Activated gamma-delta T cell treated with anti-CD3 and anti-CD28 coated beads, Interleukin-2, amount 50 U/mL, for 16 hours (primary cell): ENCODE data around the gene MCCD1.
A peak's percentile ranks its signal among the peaks of the same experiment; 100 is the strongest.

Experiments used
- DNase-seq: peaks from one replicate; pipeline ENCODE4 v3.0.0-alpha.2; 2020; ENCODE audit warnings: low read depth

MCCD1 gene

GRCh38 chr6:31543639-31544038 lies 14.9 kb downstream of the MCCD1 start:
- DNase-seq = no peak

GRCh38 chr6:31544676-31545075 lies 15.9 kb downstream of the MCCD1 start:
- no peak for DNase-seq

- no peak for DNase-seq
Observed at GRCh38 chr6:31545291-31545690, 16.5 kb downstream of the MCCD1 start.

- peak; percentile 72 for DNase-seq
Observed at GRCh38 chr6:31546339-31546957, 17.7 kb downstream of the MCCD1 start, which contains the start of gene ATP6V1G2. Gene ATP6V1G2, minus strand, starts transcription at chr6:31546608. Its CDS starts 49 bp downstream, at chr6:31546559.

GRCh38 chr6:31546958-31547726 lies 18.4 kb downstream of the MCCD1 start, which contains the start of gene NFKBIL1:
Gene NFKBIL1, plus strand, starts transcription at chr6:31547608. Its CDS starts 87 bp downstream, at chr6:31547695.
- peak; percentile 82 for DNase-seq

- DNase-seq = no peak
Observed at GRCh38 chr6:31547727-31548543, 19.2 kb downstream of the MCCD1 start.

- no peak for DNase-seq
Observed at GRCh38 chr6:31548544-31548873, 19.7 kb downstream of the MCCD1 start.

GRCh38 chr6:31551371-31551770 lies 22.6 kb downstream of the MCCD1 start:
- peak; percentile 41 for DNase-seq

- no peak for DNase-seq
Observed at GRCh38 chr6:31556307-31556706, 27.5 kb downstream of the MCCD1 start.

- no peak for DNase-seq
Observed at GRCh38 chr6:31557443-31558317, 28.9 kb downstream of the MCCD1 start.

- DNase-seq = no peak
Observed at GRCh38 chr6:31558318-31558625, 29.5 kb downstream of the MCCD1 start.

GRCh38 chr6:31558631-31559500 lies 30.1 kb downstream of the MCCD1 start:
- peak; percentile 70 for DNase-seq

- no peak for DNase-seq
Observed at GRCh38 chr6:31559606-31559957, 30.8 kb downstream of the MCCD1 start.

- peak; percentile 34 for DNase-seq
Observed at GRCh38 chr6:31559958-31560696, 31.4 kb downstream of the MCCD1 start.

GRCh38 chr6:31560697-31561058 lies 31.9 kb downstream of the MCCD1 start:
- DNase-seq = no peak

- DNase-seq = no peak
Observed at GRCh38 chr6:31567531-31568370, 39.0 kb downstream of the MCCD1 start.

GRCh38 chr6:31568537-31568961 lies 39.8 kb downstream of the MCCD1 start:
- DNase-seq = peak; percentile 60

GRCh38 chr6:31569861-31570536 lies 41.2 kb downstream of the MCCD1 start:
- DNase-seq = no peak
